Epithelial cell of proximal tubule (primary cell): Measurements from ENCODE around the gene DENND2A. TPM values are rescaled to one million over a fixed set of nuclear protein-coding genes. Genes with fewer than 3 reads are reported as not detected.

Experiments used
- DNase-seq: peaks from one replicate; pipeline ENCODE4 v3.0.0-alpha.2; 2011; ENCODE audit warnings: low read depth
- H3K4me3 ChIP-seq: 2 replicates; pipeline ENCODE4 v1.5.1; 2011; ENCODE audit warnings: low read depth, mild to moderate bottlenecking, low read length
- total RNA-seq: library from RNA; depleted of rRNA; stranded (reverse); fragments of >200 nt; gene quantifications from 2 replicates; pipeline ENCODE4 v1.2.3, GENCODE V29; 2015
- TF ChIP-seq, protein P1 (sequence below): conservative IDR thresholded peaks from 2 replicates; pipeline ENCODE4 v1.5.1; 2012; ENCODE audit warnings: low read depth, mild to moderate bottlenecking, low read length

The DENND2A gene
- total RNA-seq, 1 donor from 2014 or later: 27.6 TPM

DNA sequence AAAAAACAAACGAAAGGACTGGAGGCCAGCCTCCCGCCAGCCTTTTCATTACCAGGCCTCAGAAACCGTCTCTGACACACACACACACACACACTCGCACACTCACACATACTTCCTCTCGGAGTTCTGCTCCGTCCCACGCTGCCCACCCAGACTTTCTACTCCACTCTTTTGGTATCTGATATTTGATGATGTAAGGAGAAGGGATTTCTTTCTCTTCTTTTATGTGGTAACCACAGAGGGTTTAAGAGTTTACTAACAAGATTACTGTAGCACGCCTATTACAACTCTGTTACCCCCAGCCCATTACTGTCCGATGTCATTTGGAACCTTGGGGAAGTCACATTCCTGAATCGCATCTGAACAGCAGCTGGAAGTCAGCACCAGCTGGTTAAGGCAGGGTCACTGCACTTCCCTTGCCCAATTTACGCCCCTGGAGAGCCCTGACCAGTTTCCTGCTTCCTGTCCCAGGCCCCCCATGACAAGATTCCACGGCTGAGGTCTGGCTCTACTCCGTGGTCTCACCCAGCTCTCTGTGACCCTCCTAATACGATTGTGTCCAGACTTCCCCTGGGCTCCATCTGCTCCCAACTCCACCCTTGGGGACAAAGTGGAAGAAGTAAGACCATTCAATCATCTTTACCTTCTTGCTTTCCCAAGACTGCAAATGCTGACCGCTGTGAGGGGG lies 1.1 kb downstream of the DENND2A start:
- TF ChIP-seq, protein P1, sequence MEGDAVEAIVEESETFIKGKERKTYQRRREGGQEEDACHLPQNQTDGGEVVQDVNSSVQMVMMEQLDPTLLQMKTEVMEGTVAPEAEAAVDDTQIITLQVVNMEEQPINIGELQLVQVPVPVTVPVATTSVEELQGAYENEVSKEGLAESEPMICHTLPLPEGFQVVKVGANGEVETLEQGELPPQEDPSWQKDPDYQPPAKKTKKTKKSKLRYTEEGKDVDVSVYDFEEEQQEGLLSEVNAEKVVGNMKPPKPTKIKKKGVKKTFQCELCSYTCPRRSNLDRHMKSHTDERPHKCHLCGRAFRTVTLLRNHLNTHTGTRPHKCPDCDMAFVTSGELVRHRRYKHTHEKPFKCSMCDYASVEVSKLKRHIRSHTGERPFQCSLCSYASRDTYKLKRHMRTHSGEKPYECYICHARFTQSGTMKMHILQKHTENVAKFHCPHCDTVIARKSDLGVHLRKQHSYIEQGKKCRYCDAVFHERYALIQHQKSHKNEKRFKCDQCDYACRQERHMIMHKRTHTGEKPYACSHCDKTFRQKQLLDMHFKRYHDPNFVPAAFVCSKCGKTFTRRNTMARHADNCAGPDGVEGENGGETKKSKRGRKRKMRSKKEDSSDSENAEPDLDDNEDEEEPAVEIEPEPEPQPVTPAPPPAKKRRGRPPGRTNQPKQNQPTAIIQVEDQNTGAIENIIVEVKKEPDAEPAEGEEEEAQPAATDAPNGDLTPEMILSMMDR: no peak
- DNase-seq: no peak
- H3K4me3 ChIP-seq: peak overlapping the region; percentile 64

DNA sequence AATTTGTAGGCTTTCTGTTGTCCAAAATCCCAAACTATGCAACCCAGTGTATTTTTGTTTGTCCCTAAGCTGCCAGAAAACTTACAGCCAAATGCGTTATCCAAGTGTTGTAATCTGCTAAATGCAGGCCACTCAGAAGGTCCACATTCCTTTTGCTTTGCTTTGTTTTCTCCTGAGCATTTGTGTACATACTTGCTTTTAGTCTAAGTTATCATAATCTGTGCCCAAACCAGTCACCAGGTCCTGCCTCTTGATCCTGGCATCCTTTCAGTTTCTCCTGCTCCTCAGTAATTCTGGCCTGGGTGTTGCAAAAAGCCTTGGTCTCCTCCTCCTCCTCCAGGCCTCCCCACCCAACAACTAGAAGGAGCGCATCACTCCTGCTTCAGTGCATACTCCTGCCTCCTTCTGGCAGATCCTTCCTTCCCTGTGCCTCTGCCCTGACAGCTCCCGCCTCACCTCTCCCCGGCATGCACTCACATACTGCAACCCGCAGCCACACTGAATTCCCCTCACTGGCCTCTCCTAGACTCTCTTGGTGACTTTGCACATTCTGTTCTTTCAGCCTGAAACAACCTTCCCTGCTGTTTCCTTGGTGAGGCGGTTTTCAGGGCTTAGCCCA lies 2.3 kb downstream of the DENND2A start:
- TF ChIP-seq, protein P1: peak; percentile 21
- no peak for DNase-seq
- H3K4me3 ChIP-seq: no peak overlapping the region

DNA sequence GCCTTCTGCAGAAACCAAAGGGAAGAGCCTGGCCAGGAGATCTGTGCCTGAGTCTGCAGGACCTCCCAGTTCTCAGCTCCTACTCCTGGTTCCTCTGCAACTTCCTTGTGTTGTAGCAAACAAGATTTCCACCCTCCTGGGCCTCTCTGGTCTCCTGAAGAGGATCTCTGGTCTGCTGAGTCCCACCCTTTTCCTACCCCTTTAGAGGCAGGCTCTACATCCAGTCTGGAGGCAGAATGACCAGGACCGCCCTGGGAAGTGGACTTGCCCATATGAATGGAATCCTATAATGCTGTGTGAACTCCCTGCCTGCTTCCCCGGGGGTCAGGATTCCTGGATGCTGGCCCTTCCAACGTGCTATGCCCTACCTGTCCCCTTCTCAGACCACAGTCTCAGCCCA lies 3.2 kb downstream of the DENND2A start:
- no peak for DNase-seq
- H3K4me3 ChIP-seq: no peak overlapping the region
- TF ChIP-seq, protein P1: no peak

DNA sequence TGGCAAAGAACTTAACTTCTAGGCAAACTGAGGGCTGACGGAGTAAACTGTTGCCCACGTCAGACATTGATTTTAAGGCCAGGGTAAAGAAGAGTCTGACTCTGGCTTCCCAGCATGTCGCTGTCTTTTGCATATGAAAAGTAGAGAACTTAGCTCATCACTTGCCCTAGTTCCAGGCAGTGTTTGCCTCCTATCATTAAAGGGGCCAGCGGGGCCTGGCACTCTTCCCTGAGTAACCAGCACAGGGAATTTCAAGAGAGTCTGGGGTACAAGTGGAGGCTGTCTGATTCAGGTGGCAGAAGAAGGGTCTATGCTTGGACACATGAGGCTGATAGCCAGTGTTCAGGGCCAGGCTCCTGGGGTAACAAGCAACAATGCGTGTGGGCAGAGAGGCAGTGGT lies 4.8 kb downstream of the DENND2A start:
- TF ChIP-seq, protein P1: no peak
- no peak for DNase-seq
- no peak overlapping the region for H3K4me3 ChIP-seq

DNA sequence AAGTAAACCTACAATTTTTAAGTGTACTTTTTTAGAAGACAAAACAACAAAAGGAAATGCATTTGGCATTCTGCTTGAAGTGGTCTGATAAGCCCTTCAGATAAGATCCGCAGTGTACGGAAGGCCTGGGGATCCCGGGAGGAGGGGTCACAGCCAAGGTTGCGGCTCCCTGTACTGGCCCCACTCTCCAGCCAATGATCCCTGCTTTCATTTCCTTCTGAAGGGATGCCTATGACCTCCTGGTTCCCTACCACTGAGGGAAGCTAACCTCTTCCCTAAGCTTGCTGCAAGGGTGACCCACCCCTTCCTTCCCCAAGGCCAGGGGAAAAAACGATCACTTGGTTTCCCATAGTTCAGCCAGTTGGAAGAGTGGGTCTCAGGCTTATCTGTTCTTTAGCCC lies 5.3 kb downstream of the DENND2A start:
- DNase-seq: no peak
- TF ChIP-seq, protein P1: no peak

DNA sequence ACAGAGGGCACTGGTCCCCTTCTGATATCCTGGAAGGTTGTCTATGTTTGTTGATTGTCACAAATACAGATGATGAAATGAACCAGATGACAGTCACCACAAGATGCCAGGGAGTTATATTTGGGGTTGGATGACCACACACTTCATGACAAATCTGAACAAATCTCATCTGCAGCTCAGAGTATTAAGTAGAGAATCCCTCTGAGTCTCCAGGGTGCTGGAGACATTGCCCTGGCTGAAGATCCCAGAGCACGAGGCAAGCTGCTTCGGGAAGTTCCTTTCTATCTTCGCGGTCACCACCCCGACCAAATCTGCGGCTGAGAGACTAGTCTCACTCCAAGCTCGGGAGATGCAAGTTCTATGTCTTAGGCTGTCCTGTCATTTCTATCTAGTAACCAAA lies 9.0 kb downstream of the DENND2A start:
- TF ChIP-seq, protein P1: no peak
- no peak for DNase-seq
- H3K4me3 ChIP-seq: no peak overlapping the region

More for the DNA sequence above, 5.3 kb downstream of the DENND2A start:
- H3K4me3 ChIP-seq: no peak overlapping the region

DNA sequence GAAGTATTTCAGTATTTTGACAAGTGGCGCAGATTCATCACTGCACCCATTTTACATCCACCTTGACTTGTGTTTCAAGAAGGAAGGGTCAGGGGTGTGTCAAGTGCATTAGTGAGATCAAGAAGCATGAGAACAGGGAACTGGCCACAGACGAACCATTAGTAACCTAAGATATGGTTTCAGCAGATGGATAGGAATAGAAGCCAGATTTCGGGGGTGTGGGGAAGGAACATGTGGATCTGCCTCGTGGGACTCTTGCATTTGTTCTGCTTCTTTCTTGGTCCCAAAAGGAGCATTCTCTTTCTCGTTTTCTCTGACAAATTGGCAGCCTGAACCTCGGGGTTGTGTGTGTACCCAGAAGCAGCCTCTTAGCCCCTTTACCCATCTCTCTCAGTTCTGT lies 9.6 kb downstream of the DENND2A start:
- H3K4me3 ChIP-seq: no peak overlapping the region
- TF ChIP-seq, protein P1: no peak
- no peak for DNase-seq
